ENCODE measurements around the gene TRIM56. TPM values are rescaled to one million over a fixed set of nuclear protein-coding genes. Genes with fewer than 3 reads are reported as not detected.
"Not testable (repeated sequence)": the region's sequence is repeated elsewhere in the genome, so short reads cannot be mapped to it uniquely, and the experiment has no call there.

Gene TRIM56
- total and polyA plus RNA-seq, 2 of the 13 experiments (the other 11 are each of a cell fraction or from before 2014, with no cell fraction given), result 3.2 to 7.1 TPM

GRCh38 chr7:101105248-101105647 is 20.0 kb downstream of the TRIM56 start:
- peaks cover 98% of the 10 kb centered on the region for H3K4me1 ChIP-seq (ENCODE audit: insufficient read depth, low read length)
- H3K4me3 ChIP-seq (replicated peaks in 1 of 3; ENCODE audit: insufficient read depth in 1 of 3, low read depth in 2 of 3, low read length in 3 of 3); H3K79me2 ChIP-seq (ENCODE audit: insufficient read depth, low read length); DNase-seq (ENCODE audit: low spot score); H2AFZ ChIP-seq (ENCODE audit: low read length); in situ Hi-C loops (cut with HindIII; ENCODE audit: extremely low pct_ligation_motif_present, low pct_unique_long_range_greater_than_20kb); H3K27me3 ChIP-seq (ENCODE audit: control insufficient read depth in 1 of 2, insufficient read depth in 2 of 2, low read length in 2 of 2); H3K9ac ChIP-seq (ENCODE audit: insufficient read depth, low read depth, low read length); FAIRE-seq; H3K27ac ChIP-seq (ENCODE audit: extremely low read length, insufficient read depth, low read length); H3K36me3 ChIP-seq (replicated peaks in 1 of 2; ENCODE audit: control insufficient read depth in 1 of 2, insufficient read depth in 2 of 2, low read length in 2 of 2); H3K9me3 ChIP-seq (ENCODE audit: low read length); BruUV-seq (replicated peaks); H3K4me2 ChIP-seq (ENCODE audit: low read depth, low read length); CTCF ChIA-PET (ENCODE audit: low intra/inter-chr PET ratio, low total read pairs); ATAC-seq; intact Hi-C loops (cut with micrococcal nuclease; ENCODE audit: unreplicated experiment); H4K20me1 ChIP-seq (ENCODE audit: insufficient read depth, low read length): not testable (repeated sequence)
- POLR2A ChIA-PET, result interaction anchor here (3.2 to 6.3 kb wide), 2 partner anchors 17 to 21 kb away, joined by 52 to 56 read pairs; partner anchors contain the start of gene SERPINE1
- 84% methylated on average over 5 of the region's 5 CpGs for WGBS (ENCODE audit: low lambda C conversion rate)
- peak; percentile 38; the same call in 1 of the 2 replicates for TF ChIP-seq ZNF121 (CRISPR knock-in tag; IDR thresholded peaks at IDR 0.05)

GRCh38 chr7:101106386-101106785 is 21.1 kb downstream of the TRIM56 start:
- Histone ChIP-seq H4K20me1 (ENCODE audit: insufficient read depth, low read length) (no peaks in the 10 kb centered on the region), H3K4me2 (ENCODE audit: low read depth, low read length) (no peak overlapping the region), H3K27me3 (ENCODE audit: control insufficient read depth in 1 of 2, insufficient read depth in 2 of 2, low read length in 2 of 2) (no peaks in the 10 kb centered on the region), H2AFZ (ENCODE audit: low read length) (no peak overlapping the region), H3K9me3 (ENCODE audit: low read length) (no peaks in the 10 kb centered on the region), H3K4me1 (ENCODE audit: insufficient read depth, low read length) (peaks cover 92% of the 10 kb centered on the region), H3K36me3 (replicated peaks in 1 of 2; ENCODE audit: control insufficient read depth in 1 of 2, insufficient read depth in 2 of 2, low read length in 2 of 2) (no peaks in the 10 kb centered on the region), H3K9ac (ENCODE audit: insufficient read depth, low read depth, low read length) (no peak overlapping the region), H3K27ac (ENCODE audit: extremely low read length, insufficient read depth, low read length) (no peak overlapping the region), H3K79me2 (ENCODE audit: insufficient read depth, low read length) (no peaks in the 10 kb centered on the region), H3K4me3 (replicated peaks in 1 of 3; ENCODE audit: insufficient read depth in 1 of 3, low read depth in 2 of 3, low read length in 3 of 3) (no peak overlapping the region)
- no peak for ATAC-seq
- ChIA-PET POLR2A (interaction anchor here (1.4 kb wide), 1 partner anchor 20 kb away, joined by 4 read pairs; the partner anchor contains the start of gene SERPINE1), CTCF (ENCODE audit: low intra/inter-chr PET ratio, low total read pairs) (no interaction called here)
- intact Hi-C loops (cut with micrococcal nuclease; ENCODE audit: unreplicated experiment) (no loop called here), in situ Hi-C loops (cut with HindIII; ENCODE audit: extremely low pct_ligation_motif_present, low pct_unique_long_range_greater_than_20kb) (no loop called here)
- FAIRE-seq, result no peak
- DNase-seq (ENCODE audit: low spot score), result no peak
- no TSS peak for BruUV-seq (replicated peaks)
- WGBS (ENCODE audit: low lambda C conversion rate), result 97% methylated on average over 7 of the region's 7 CpGs
- TF ChIP-seq PRDM4 (CRISPR knock-in tag; IDR thresholded peaks at IDR 0.05; ENCODE audit: borderline replicate concordance) (no peak), CAMTA2 (CRISPR knock-in tag; IDR thresholded peaks at IDR 0.05; ENCODE audit: borderline replicate concordance) (no peak), SMAD3 (CRISPR knock-in tag; IDR thresholded peaks at IDR 0.05) (no peak), ZZZ3 (CRISPR knock-in tag; IDR thresholded peaks at IDR 0.05; ENCODE audit: borderline replicate concordance) (no peak), ZHX2 (IDR thresholded peaks at IDR 0.05; ENCODE audit: low read depth) (no peak), ZHX2 (CRISPR knock-in tag; IDR thresholded peaks at IDR 0.05; ENCODE audit: borderline replicate concordance) (no peak), NBN (conservative IDR thresholded peaks at IDR 0.05) (no peak)
